GM18867 (cell line): ENCODE measurements around the gene F8.
"Not testable (repeated sequence)": the region's sequence is repeated elsewhere in the genome, so short reads cannot be mapped to it uniquely, and the experiment has no call there.

ENCODE experiments used
- ATAC-seq: cut with Tn5 transposase; IDR thresholded peaks from one replicate; pipeline ENCODE4 v1.9.1; 2021; ENCODE audit warnings: mild to moderate bottlenecking, moderate library complexity; ENCODE audit not compliant: unreplicated experiment

The F8 gene

GRCh38 chrX:155035688-155036087 is 13.2 kb upstream of the F8 start:
- no peak for ATAC-seq

GRCh38 chrX:155031657-155032056 is 9.1 kb upstream of the F8 start:
- no peak for ATAC-seq

GRCh38 chrX:155028877-155029291 is 6.4 kb upstream of the F8 start:
- no peak for ATAC-seq

GRCh38 chrX:155028129-155028528 is 5.6 kb upstream of the F8 start:
- no peak for ATAC-seq

GRCh38 chrX:155027509-155028066 is 5.1 kb upstream of the F8 start:
- no peak for ATAC-seq

GRCh38 chrX:155026727-155027508 is 4.4 kb upstream of the F8 start, which contains the start of gene FUNDC2:
FUNDC2 (plus strand) TSS chrX:155026844; CDS start chrX:155026939, 95 bp downstream.
- peak; percentile 90 for ATAC-seq

GRCh38 chrX:155026420-155026726 is 3.9 kb upstream of the F8 start:
- no peak for ATAC-seq

GRCh38 chrX:155023907-155024833 is 1.6 kb upstream of the F8 start:
- no peak for ATAC-seq

GRCh38 chrX:155020591-155020990 is 1.9 kb downstream of the F8 start:
- ATAC-seq = no peak

- ATAC-seq = no peak
Measured at GRCh38 chrX:155009994-155010472, 12.5 kb downstream of the F8 start.

GRCh38 chrX:155008578-155008977 is 13.9 kb downstream of the F8 start:
- ATAC-seq = not testable (repeated sequence)

GRCh38 chrX:155006913-155007671 is 15.4 kb downstream of the F8 start:
- ATAC-seq = not testable (repeated sequence)

- not testable (repeated sequence) for ATAC-seq
Measured at GRCh38 chrX:155006379-155006778, 16.1 kb downstream of the F8 start.

- ATAC-seq = no peak
Measured at GRCh38 chrX:155005190-155005589, 17.3 kb downstream of the F8 start.

GRCh38 chrX:155001873-155002272 is 20.6 kb downstream of the F8 start:
- ATAC-seq = no peak

GRCh38 chrX:155000841-155001240 is 21.7 kb downstream of the F8 start:
- ATAC-seq = no peak

GRCh38 chrX:154998204-154998880 is 24.2 kb downstream of the F8 start:
- no peak for ATAC-seq

GRCh38 chrX:154991476-154991875 is 31.0 kb downstream of the F8 start:
- ATAC-seq = no peak

GRCh38 chrX:154991039-154991438 is 31.5 kb downstream of the F8 start:
- ATAC-seq = no peak

- peak; percentile 61 for ATAC-seq
Measured at GRCh38 chrX:154990496-154990895, 32.0 kb downstream of the F8 start.
